Neural progenitor cell (in vitro differentiated cells): Measurements from ENCODE around the gene TNFSF18.

Source experiments
- EZH2 ChIP-seq: fragments of 200-600 bp; sonication (generic); IDR thresholded peaks from 2 replicates; pipeline ENCODE4 v1.6.1; 2017; ENCODE audit warnings: antibody characterized with exemption, mild to moderate bottlenecking, moderate library complexity
- EZH2phosphoT487 ChIP-seq: fragments of 200-600 bp; sonication (generic); IDR thresholded peaks from 2 replicates; pipeline ENCODE4 v1.6.1; 2017; ENCODE audit warnings: antibody characterized with exemption
- TF ChIP-seq, protein P1 (sequence below): fragments of 200-600 bp; sonication (generic); IDR thresholded peaks from 2 replicates; pipeline ENCODE4 v1.5.1; 2017; ENCODE audit warnings: antibody characterized with exemption, mild to moderate bottlenecking

- TF ChIP-seq, protein P1, sequence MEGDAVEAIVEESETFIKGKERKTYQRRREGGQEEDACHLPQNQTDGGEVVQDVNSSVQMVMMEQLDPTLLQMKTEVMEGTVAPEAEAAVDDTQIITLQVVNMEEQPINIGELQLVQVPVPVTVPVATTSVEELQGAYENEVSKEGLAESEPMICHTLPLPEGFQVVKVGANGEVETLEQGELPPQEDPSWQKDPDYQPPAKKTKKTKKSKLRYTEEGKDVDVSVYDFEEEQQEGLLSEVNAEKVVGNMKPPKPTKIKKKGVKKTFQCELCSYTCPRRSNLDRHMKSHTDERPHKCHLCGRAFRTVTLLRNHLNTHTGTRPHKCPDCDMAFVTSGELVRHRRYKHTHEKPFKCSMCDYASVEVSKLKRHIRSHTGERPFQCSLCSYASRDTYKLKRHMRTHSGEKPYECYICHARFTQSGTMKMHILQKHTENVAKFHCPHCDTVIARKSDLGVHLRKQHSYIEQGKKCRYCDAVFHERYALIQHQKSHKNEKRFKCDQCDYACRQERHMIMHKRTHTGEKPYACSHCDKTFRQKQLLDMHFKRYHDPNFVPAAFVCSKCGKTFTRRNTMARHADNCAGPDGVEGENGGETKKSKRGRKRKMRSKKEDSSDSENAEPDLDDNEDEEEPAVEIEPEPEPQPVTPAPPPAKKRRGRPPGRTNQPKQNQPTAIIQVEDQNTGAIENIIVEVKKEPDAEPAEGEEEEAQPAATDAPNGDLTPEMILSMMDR: no peak
- TF ChIP-seq EZH2: no peak
- TF ChIP-seq EZH2phosphoT487: no peak
These were observed 11.1 kb downstream of the TNFSF18 start for GRCh38 chr1:173039626-173040025.
